Stimulated activated CD4-positive, alpha-beta T cell treated with anti-CD3 and anti-CD28 coated beads, Interleukin-15, amount 100 ng/mL, for 24 hours (primary cell): ENCODE results near the gene KRTAP15-1.
A peak's percentile ranks its signal among the peaks of the same experiment; 100 is the strongest.

Experiments used
- DNase-seq: peaks from one replicate; pipeline ENCODE4 v3.0.0-alpha.2; 2020

The KRTAP15-1 gene, protein sequence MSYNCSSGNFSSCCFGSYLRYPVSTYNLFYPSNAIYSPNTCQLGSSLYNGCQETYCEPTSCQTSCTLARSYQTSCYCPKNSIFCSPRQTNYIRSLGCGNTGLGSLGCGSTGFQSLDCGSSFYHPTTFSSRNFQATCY

DNA sequence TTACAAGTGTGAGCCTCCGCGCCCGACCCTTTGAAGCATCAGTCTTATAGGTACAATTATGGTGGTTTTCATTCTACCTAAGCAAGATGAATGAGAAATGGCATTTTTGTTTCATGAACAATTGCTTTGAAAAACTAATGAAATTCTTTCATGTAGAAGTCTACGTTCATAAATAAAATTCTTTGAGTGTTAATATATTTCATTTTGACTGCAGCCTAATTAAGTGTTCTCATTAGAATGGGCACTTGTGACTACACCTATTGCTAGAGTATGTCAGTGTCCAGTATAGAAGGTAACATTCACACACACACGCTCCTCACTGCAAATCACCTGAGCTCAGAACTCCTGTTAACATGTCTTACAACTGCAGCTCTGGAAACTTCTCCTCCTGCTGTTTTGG, at the start of gene KRTAP15-1:
KRTAP15-1 (plus strand) TSS at position 301 of the 400 bp plus-strand sequence; CDS start at position 354, 53 bp downstream.
- no peak for DNase-seq

DNA sequence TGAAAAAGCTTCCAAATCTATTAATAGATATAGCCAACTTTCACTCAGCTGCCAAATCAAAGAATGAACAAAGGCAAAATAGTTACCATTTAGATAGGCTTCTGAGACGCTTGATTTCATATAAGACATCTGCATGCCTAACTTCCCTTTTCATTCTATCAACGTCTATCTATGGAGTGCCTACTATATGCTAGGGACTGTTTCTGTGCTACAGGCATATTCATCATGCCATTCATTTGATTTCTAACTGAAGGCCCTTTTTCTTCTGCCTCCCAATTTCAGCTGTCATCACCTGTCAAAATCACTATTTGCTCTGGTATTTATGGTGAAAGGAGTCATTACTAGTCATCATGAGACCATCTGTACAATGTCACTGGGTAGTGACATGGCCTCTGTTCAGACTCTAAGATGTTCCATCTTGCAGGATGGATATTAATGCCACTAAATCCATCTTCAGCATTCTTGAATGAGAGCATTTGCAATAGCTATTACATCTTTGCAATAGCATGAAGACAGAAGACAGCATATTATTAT, 48.5 kb upstream of the KRTAP15-1 start:
- no peak for DNase-seq

DNA sequence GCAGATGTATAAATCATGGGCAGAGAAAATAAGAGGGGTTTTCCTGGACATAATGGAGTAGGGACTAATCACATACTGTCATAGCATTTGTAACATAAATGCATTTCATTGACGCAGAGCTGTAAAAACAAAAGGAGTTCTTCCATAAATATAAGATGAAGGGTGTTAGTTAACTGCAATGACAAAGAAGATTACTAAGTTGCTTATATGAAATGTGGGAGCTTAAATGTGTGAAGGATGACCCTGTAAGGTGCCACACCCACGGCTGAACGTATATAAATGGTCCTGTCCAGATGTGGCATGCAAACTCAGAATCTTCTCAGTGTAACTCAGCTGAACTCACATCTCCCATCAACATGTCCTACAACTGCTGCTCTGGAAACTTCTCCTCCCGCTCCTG, 44.3 kb upstream of the KRTAP15-1 start, which contains the start of gene KRTAP13-1:
KRTAP13-1 (plus strand) TSS at position 301 of the 400 bp plus-strand sequence; CDS start at position 357, 56 bp downstream.
- no peak for DNase-seq

DNA sequence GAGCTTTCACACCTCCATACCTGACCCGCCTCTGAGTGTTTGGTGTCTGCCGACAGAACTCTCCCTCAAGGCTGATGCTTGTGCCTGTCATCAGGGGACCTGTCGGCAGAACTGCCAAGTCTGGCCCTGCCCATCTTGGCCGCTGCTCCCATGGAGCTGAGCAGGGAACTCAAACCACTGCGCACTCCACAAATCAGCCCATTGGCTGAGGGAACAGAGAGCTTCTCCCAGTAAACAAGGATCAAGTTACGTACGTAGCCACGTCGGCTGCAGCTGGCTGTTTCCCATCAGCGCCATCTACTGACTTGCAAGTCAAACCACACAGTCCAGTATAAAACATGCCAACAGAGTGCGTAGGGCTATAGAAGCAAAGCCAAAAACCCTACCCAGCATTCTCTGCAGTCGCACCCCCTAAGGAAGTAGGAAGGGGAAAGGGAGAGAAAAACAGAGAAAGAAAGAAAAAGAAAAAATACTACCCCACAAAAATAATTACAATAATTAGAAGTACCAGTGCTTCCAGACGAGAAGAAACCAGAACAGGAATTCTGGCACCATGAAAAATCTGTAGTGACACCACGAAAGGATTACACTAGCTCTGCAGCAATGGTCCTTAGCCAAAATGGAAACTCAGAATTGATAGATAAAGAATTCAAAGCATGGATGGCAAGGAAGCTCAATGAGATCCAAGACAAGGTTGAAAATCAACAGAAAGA, 31.1 kb upstream of the KRTAP15-1 start:
- peak; percentile 8 for DNase-seq

DNA sequence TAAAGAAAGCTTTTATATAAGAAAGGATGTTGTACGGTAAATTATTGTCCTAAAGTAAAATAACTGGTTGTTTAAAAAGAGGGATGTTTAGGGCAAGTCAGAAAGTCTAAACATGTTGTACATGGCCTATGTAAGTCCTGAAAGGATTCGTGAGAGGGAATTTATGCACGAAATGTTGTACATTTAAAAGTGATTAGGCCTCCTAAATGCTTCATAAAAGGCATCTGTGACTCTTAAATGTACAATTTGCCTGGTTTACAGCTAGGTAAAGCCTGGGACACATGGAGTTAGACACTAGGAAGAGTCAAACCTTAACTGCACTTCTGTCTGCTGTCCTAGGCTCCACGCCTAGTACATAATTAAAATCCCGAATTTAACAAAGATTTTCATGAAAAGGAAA, 24.1 kb upstream of the KRTAP15-1 start:
- DNase-seq: no peak

DNA sequence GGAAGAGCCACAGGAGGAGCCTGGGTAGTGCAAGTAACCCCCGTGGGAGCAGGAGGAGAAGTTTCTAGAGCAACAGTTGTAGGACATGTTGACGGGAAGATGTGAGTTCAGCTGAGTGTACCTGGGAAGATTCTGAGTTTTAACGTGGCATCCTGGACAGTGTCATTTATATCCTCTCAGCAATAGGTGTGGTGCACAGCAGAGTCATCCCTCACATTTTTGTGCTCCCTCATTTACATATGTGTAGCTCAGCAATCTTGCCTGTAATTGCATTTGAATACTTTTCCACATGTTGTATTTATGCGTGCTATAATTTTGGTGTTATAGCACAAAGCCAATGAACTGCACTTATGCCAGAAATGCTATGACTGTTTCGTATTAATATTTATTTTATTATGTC, 14.2 kb upstream of the KRTAP15-1 start, which contains the start of gene KRTAP13-3:
KRTAP13-3 (minus strand) TSS at position 101 of the 400 bp plus-strand sequence; CDS start at position 87, 14 bp downstream.
- DNase-seq: no peak

DNA sequence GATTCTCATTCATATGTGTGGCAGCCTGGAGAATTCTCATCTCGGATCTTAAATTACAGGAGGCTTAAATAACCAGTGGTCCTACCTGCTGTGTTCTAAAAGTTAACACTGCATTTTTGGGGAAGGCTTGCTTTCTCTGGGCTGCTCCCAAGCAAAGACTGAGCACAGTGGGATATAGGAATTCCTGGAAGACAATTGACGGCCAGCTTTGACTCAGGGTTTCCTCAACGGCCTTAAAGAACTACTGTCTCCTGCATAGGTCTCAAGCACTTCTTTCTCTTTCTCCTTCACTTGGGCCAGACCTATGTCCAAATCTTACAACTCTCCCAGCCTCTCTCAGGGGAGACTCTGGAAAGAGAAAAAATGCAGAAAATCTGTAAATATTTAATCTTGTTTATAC, 13.3 kb upstream of the KRTAP15-1 start:
- no peak for DNase-seq

DNA sequence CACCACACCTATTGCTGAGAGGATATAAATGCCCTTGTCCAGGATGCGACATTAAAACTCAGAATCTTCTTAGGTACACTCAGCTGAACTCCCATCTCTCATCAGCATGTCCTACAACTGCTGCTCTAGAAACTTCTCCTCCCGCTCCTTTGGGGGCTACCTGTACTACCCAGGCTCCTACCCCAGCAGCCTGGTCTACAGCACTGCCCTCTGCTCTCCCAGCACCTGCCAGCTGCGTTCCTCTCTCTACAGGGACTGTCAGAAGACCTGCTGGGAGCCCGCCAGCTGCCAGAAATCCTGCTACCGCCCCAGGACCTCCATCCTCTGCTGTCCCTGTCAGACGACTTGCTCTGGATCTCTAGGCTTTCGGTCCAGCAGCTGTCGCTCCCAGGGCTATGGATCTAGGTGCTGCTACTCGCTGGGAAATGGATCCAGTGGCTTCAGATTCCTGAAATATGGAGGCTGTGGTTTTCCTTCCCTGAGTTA, 9.9 kb upstream of the KRTAP15-1 start, which contains the start of gene KRTAP13-4:
KRTAP13-4 (plus strand) TSS at position 51 of the 486 bp plus-strand sequence; CDS start at position 107, 56 bp downstream.
- DNase-seq: no peak

DNA sequence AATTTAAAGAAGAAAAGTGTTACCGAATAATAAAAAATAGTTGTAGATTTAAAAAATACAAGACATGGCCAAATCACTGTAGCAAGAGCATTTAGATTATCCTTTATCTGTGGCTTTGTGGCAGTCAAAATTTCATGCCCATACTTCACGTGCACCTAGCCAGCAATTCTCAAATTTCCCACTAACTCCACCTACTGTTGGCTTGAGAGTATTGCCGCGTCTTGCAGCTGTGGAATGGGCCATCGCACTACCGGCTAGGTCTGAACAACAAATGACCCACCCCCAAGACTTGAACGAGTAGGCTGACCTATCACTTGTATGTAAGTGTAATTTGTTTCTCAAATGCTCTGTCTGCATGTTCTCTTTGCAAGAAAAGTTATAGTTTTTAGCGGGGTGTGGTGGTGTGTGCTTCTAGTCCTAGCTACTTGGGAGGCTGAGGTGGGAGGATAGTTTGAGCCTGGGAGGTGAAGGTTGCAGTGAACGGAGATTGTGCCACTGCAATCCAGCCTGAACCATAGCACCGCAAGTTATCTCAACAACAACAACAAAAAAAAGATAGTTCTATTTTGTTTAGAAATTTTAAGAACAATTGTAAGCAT, 5.9 kb upstream of the KRTAP15-1 start:
- DNase-seq: peak; percentile 24

DNA sequence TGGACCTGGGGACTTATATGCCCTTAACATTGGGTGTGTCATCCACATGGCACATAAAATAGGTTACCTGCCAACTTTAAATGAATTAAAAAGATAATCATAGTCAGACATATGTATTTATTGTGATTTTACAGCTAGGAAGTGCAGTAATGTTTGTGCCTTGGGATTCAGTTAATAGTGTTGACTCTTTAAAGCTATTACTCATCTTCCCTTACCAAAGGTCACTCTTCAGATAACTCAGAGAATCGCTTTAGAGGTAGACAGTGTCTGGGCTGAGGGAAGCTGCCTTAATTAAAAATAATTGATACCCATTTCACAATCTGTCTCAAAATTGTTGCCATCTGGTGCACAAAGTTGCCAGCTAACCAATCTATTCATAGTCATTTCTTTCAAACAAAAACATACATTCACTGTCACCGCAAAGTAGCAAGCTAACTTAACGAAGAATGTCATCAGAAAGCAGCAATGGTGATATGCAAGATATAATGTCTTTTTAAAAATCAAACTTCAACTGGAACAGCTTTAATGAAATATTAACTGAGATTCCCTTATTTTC, 3.0 kb upstream of the KRTAP15-1 start:
- no peak for DNase-seq

DNA sequence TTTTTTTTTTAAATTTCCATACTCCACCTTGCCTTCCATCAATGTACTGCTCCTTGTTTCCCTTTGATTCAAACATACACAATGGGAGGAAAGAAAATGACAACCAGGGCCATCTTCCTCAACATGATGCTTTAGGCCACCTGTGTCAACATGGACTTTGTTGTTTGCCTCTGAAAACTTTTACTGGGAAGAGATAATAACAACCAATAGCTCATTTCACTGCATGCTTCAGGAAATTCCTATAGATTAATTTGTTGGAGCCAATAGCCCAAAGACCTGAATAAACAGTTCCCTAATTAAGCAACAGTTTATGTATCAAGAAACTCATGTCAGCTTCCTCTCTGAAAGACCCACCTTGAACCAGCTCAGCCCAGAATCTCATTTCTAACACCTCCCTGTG, 3.2 kb downstream of the KRTAP15-1 start:
- no peak for DNase-seq

DNA sequence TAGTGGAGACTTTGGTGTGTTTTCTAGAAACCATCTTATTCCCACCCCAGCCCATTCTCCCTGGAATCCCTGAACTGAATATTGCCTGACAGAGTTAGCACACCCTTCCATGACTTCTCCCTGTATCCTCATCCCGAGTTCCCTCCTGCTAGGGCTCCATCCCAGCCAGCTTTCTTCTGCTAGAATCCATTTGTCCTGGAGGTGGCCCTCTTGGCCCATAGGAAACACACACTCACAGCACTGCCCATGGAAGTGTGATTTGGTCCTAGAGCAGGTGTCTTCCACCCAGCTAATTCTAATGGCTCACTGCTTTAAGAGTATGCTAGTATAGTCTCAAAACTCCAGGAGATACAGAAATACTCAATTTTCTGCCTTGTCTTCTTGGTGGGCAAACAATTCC, 4.1 kb downstream of the KRTAP15-1 start:
- DNase-seq: no peak

DNA sequence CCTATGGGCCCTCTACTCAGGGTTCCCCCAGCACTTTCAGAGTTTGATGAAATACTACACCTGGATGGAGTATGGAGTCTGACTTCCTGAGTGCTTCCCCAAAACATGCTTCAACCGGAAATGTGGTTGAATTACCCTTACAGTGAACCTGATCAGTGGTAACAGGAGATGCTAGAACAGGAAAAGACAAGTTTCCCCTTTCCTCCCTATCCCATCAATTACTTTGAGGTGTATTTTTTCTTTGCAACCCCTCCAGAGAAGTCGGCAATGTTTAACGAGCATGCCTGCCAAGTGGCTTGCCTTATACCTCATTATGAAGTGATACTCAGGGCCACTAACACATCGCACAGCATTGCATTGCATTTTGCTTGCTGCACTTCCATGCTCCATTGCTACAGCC, 7.0 kb downstream of the KRTAP15-1 start:
- DNase-seq: no peak

DNA sequence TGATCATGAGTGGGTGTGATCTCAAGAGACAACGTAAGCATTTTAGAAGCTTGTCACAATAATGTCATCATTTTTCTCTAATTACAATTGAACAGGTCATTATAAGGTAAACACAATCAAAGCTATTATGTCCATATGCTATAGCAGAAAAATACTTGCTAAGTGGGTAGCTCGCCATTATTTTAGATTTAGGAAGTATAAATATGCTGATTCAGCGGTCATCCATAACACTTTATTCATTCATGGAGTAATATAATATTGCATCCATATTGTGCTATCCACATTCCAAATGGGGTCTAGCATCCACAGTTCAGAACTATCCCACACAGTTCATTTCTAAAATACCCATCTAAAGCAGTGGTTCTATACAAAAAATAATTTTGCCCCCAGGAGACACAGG, 8.4 kb downstream of the KRTAP15-1 start:
- DNase-seq: no peak

DNA sequence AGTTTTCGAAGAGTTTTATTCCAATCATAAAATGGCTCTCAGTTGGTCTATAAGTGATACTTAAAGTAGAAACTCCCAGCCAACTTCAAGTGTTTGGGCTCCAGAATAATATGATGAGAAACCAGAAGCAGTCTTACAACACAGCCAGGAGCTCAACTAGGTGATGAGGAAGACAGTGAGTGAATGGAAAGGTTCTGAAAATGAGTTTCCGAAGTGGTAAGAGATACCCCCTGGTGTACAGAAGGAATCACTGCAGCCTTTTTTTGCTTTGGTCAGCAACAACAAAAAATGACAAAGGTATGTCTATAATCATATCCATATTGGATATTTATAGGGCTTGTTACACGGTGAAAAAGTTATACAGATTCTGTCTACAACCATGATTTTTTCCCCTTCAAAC, 23.6 kb downstream of the KRTAP15-1 start:
- DNase-seq: no peak

DNA sequence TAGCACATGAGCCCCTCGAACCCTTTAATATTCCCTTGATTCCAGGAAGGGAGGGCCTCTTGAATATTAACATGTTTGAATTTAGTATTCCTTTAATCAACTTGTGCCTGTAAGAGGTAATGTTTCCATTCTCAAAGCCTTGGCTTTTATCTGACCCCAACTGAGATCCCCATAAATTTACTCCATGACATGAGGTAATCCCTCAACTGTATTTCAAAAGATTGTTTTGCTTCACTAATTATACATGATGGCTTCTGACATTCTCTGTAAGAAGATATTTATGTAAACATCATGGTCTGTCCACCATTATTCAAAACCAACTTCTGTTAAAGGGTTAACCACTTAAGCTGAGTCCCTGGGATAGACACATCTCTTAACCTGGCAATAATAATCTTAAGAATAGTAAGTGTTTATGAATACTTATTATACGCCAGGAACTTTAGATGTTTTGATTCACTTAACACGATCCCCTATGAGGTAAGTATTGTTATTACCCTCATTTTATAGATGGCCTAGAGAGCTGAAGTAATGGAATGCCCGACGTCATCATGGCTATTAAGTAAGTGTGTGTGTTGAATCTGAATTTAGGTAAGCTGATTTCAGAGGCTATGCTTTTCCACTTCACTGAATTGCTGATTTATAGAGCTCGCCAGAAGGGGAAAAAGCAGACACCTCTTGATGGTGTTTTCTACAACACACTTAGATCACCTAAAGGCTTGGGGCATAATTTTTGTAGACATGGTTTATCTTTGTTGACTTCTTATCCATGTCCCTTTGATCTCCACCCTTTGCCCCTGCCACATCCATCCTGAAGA, 29.0 kb downstream of the KRTAP15-1 start:
- no peak for DNase-seq

DNA sequence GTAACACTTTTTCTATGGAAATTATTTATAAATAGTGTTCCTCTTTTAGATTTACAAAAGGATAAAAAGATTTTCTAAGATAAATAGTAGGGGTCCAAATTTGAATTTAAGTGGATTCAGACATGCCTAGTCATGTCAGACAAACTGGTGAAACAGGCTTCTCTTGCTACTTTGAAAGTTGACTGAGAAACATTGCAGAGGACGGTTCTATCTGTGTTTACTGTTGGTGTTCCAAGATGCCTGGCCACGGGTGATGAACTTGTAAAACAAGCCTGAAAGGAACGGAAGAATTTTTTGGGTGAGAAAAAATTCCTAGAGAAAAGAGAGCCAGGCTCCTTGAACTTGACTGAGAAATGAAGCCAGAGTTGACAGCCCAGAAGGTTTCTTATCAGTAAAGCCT, 37.9 kb downstream of the KRTAP15-1 start:
- DNase-seq: no peak

DNA sequence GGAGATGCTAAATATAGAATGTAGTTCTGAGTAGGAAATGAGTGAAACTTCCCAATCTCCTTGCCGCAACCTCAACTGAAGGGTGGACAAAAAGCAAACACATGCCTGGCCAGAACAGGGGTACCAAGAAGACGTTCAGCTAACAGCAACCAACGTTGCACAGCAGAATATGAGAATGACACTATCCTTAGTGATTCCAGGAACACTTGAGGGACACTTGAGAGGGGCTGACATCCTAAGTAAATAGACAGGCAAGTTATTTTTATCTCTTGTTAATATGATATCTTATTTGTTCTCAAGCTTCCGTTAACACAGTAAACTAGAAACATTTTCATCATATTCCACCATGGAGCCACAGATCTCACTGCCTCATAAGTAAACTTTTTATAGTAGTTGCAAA, 39.2 kb downstream of the KRTAP15-1 start:
- no peak for DNase-seq

DNA sequence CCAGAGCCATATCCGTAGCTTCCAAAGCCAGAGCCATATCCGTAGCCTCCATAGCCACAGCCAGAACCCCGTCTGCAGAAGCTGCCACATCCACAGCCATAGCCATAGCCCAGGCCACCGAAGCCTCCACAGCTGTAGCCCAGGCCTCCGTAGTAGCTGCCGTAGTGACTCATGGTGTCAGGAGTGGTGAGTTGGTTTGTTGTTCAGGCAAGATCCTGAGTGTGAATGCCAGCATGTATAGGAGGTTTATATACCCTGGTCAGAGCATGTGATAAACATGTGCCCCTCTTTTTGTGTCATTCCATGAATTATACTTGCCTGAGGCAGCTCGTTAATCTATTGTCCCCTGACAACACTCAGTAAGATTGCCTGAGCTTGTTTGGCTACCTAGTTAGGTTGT, 40.1 kb downstream of the KRTAP15-1 start, which contains the start of gene KRTAP19-1:
KRTAP19-1 (minus strand) TSS at position 223 of the 400 bp plus-strand sequence; CDS start at position 173, 50 bp downstream.
- no peak for DNase-seq

DNA sequence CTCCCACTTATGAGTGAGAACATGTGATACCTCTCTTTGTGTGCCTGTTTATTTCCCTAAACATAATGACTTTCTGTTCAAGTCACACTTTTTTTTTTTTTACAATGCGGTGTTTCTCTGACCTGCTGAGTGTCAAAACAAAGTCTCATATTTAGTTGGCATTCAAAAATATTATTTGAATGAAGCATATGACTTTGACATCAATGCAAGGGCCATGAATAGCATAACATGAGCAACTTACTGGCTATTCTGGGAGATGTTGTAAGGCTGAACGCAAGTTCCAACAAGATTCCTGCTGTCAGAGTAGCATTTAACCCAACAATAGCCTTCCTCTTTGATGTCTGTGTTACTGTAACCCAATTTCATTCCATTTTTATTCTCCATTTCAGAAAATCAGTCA, 42.1 kb downstream of the KRTAP15-1 start:
- no peak for DNase-seq

DNA sequence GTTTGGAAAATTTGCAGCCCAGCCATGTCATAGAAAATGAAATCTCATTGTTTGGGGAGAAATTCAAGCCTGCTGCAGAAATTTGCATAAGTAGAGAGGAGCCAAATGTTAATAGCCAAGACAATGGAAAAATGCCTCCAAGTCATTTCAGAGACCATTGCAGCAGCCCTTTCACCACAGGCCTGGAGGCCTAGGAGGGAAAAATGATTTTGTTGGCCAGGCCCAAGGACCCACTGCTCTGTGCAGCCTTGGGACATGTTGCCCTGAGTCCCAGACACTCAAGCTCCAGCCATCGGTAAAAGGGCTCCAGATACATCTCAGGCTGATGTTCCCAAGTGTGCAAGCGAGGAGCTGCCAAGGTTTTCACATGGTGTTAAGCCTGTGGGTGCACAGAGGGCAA, 46.1 kb downstream of the KRTAP15-1 start:
- DNase-seq: no peak

DNA sequence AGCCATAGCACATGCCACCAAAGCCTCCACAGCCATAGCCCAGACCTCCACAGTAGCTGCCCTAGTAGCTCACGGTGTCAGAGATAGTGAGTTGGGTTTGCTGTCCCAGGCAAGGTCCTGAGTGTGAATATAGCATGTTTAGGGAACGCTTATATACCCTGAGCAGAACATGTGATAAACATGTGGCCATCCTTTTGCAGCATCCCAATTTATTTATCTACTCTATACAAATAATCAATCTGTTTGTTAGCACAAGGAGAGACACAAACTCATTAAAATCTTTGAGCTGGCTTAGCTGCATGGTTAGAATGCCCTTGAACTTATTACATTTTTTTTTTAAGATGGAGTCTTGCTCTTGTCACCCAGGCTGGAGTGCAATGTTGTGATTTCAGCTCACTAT, 47.3 kb downstream of the KRTAP15-1 start, which contains the start of gene KRTAP19-2:
KRTAP19-2 (minus strand) TSS at position 101 of the 400 bp plus-strand sequence; CDS start at position 13, 88 bp downstream.
- DNase-seq: no peak
